Endodermal cell (in vitro differentiated cells): ENCODE results near the gene PROC. TPM values are rescaled to one million over a fixed set of nuclear protein-coding genes. Genes with fewer than 3 reads are reported as not detected.
"Not testable (repeated sequence)": the region's sequence is repeated elsewhere in the genome, so short reads cannot be mapped to it uniquely, and the experiment has no call there.

Experiments used
- DNase-seq: peaks from one replicate; pipeline ENCODE4 v3.0.0-alpha.2; 2017
- H3K27ac ChIP-seq: 2 replicates; pipeline ENCODE4 v1.5.1; 2013; ENCODE audit warnings: mild to moderate bottlenecking, low read depth, low read length, moderate library complexity
- H3K27me3 ChIP-seq: 2 replicates; pipeline ENCODE4 v1.6.1; 2013; ENCODE audit warnings: mild to moderate bottlenecking, low read length, moderate library complexity; ENCODE audit not compliant: insufficient read depth, control insufficient read depth, poor library complexity, severe bottlenecking
- H3K36me3 ChIP-seq: 2 replicates; pipeline ENCODE4 v1.7.0; 2013; ENCODE audit warnings: mild to moderate bottlenecking, low read length, moderate library complexity; ENCODE audit not compliant: control insufficient read depth, insufficient read depth
- H3K4me1 ChIP-seq: one replicate; pipeline ENCODE4 v1.7.0; 2013; ENCODE audit warnings: low read length; ENCODE audit not compliant: control insufficient read depth, insufficient read depth
- H3K4me3 ChIP-seq: 2 replicates; pipeline ENCODE4 v1.5.1; 2013; ENCODE audit warnings: mild to moderate bottlenecking, low read length, moderate library complexity
- H3K9ac ChIP-seq: 2 replicates; pipeline ENCODE4 v1.6.1; 2013; ENCODE audit warnings: mild to moderate bottlenecking, low read length, moderate library complexity; ENCODE audit not compliant: poor library complexity, severe bottlenecking; ENCODE audit errors: extremely low read depth
- H3K9me3 ChIP-seq: 2 replicates; pipeline ENCODE4 v1.6.1; 2013; ENCODE audit warnings: mild to moderate bottlenecking, low read length, moderate library complexity; ENCODE audit not compliant: control insufficient read depth
- H3K27ac Mint-ChIP-seq: 2 replicates; pipeline ENCODE4 v1.8.0; 2020; ENCODE audit warnings: mixed read lengths
- H3K27me3 Mint-ChIP-seq: 2 replicates; pipeline ENCODE4 v1.8.0; 2021; ENCODE audit warnings: mild to moderate bottlenecking, mixed read lengths; ENCODE audit not compliant: insufficient read depth
- H3K36me3 Mint-ChIP-seq: 2 replicates; pipeline ENCODE4 v1.8.0; 2020; ENCODE audit warnings: low read depth, mixed read lengths
- H3K4me1 Mint-ChIP-seq: 2 replicates; pipeline ENCODE4 v1.8.0; 2020; ENCODE audit warnings: mixed read lengths
- H3K4me3 Mint-ChIP-seq: 2 replicates; pipeline ENCODE4 v1.8.0; 2020; ENCODE audit warnings: mild to moderate bottlenecking, moderate library complexity, mixed read lengths
- H3K9me3 Mint-ChIP-seq: 2 replicates; pipeline ENCODE4 v1.8.0; 2020; ENCODE audit warnings: mild to moderate bottlenecking, mixed read lengths
- WGBS, 2 experiments: methylation state at CpG; one replicate each; pipeline versions ENCODE4 v1.1.5 to v1.1.7; 2013; ENCODE audit warnings: missing lambda C conversion rate in 2 of 2, mixed read lengths in 1 of 2; ENCODE audit not compliant: insufficient coverage in 1 of 2, insufficient read length in 1 of 2; 5-methylcytosine and 5-hydroxymethylcytosine counted together
- total RNA-seq, 2 donors: library from RNA; stranded (reverse); fragmentation: NEBNext Ultra II Directional in 1 of 2; extraction: Animal tissue kit (Norgen Biotek cat#: 25700) in 1 of 2; gene quantifications; 2 replicates in 1 of 2; 3 replicates in 1 of 2; pipeline ENCODE4 v1.2.1, GENCODE V29; 2021
- TF ChIP-seq, protein P1 (sequence below): fragments of 200-600 bp; sonication (generic); conservative IDR thresholded peaks from 2 replicates; pipeline ENCODE4 v1.5.0; 2021; ENCODE audit warnings: antibody characterized with exemption, mild to moderate bottlenecking

PROC gene
- total RNA-seq, 2 donors from 2014 or later, result 0.46 to 0.51 TPM

DNA sequence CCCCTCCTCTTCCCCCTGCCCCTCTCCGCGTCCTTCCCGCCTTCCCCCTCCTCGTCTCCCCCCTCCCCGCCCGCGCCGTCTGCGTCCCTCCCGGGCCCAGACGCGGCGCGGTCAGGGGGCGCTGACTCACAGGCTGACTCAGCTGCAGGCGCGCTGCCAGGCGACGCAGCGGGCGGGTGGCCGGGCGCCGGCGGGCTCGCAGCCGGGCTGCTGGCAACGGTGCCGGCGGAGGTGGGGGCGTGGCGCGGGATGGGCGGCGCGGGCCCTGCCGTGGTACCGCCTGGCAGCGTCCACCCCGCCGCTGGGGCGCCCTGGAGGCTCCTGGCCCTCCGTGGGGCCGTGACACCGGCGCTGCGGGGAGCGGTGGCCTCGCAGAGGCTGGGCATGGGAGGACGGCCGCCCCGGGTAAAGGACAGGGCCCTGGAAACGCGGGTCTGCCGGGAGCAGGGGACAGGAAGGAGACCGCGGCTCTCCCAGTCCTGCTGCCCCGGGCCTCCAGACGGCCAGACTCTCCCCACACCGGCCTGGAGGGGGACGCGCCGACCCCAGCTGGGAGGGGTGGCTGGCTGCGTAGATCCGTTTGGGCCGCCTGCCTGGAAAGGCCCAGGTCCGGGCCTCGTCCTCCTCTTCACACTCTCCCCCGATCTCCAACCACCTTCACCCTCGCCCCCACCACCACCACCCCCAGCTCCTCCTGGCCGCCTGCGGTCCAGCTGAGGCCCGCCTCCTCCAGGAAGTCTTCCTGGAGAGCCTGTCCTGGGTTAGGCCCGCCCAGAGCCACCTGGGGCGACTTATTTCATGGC, 10.0 kb upstream of the PROC start:
- no peaks in the 10 kb centered on the region for H3K36me3 Mint-ChIP-seq
- Histone ChIP-seq H3K9me3 (peaks cover 4% of the 10 kb centered on the region), H3K4me3 (peak overlapping the region; percentile 71), H3K27me3 (no peaks in the 10 kb centered on the region), H3K4me1 (no peaks in the 10 kb centered on the region), H3K36me3 (no peaks in the 10 kb centered on the region), H3K27ac (peak overlapping the region; percentile 80), H3K9ac (peak overlapping the region; percentile 47)
- TF ChIP-seq, protein P1, sequence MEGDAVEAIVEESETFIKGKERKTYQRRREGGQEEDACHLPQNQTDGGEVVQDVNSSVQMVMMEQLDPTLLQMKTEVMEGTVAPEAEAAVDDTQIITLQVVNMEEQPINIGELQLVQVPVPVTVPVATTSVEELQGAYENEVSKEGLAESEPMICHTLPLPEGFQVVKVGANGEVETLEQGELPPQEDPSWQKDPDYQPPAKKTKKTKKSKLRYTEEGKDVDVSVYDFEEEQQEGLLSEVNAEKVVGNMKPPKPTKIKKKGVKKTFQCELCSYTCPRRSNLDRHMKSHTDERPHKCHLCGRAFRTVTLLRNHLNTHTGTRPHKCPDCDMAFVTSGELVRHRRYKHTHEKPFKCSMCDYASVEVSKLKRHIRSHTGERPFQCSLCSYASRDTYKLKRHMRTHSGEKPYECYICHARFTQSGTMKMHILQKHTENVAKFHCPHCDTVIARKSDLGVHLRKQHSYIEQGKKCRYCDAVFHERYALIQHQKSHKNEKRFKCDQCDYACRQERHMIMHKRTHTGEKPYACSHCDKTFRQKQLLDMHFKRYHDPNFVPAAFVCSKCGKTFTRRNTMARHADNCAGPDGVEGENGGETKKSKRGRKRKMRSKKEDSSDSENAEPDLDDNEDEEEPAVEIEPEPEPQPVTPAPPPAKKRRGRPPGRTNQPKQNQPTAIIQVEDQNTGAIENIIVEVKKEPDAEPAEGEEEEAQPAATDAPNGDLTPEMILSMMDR, result no peak
- peaks cover 3% of the 10 kb centered on the region for H3K9me3 Mint-ChIP-seq
- peaks cover 4% of the 10 kb centered on the region for H3K27me3 Mint-ChIP-seq
- peak; percentile 97 for DNase-seq
- peak overlapping the region; percentile 57 for H3K4me3 Mint-ChIP-seq
- H3K27ac Mint-ChIP-seq, result peak overlapping the region; percentile 81
- 0 to 5% methylated on average over 5 to 75 of the region's 75 CpGs for WGBS, 2 experiments
- H3K4me1 Mint-ChIP-seq, result peaks cover 2% of the 10 kb centered on the region

DNA sequence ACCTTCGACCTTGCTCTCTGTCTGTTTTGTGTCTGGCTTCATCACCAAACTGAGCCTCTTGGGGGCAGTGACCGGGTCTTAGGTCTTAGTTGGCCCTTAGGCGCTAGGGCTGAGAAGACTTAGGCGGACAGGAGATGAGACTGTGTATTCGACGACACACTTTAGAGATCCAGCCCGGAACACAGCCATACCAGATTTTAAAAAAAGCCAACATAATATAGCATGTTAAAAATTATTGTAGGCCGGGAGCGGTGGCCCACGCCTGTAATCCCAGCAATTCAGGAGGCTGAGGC, 9.5 kb upstream of the PROC start:
- DNase-seq, result no peak
- H3K9me3 ChIP-seq, result peaks cover 9% of the 10 kb centered on the region
- H3K27ac ChIP-seq, result peak overlapping the region; percentile 80
- Mint-ChIP-seq H3K36me3 (no peaks in the 10 kb centered on the region), H3K27ac (peak overlapping the region; percentile 81), H3K9me3 (peaks cover 7% of the 10 kb centered on the region), H3K4me3 (peak overlapping the region; percentile 57), H3K27me3 (peaks cover 6% of the 10 kb centered on the region), H3K4me1 (peaks cover 2% of the 10 kb centered on the region)
- peak overlapping the region; percentile 47 for H3K9ac ChIP-seq
- no peaks in the 10 kb centered on the region for H3K36me3 ChIP-seq
- H3K27me3 ChIP-seq, result no peaks in the 10 kb centered on the region
- H3K4me1 ChIP-seq, result no peaks in the 10 kb centered on the region
- H3K4me3 ChIP-seq, result peak overlapping the region; percentile 71
- 73 to 77% methylated on average over 6 to 10 of the region's 10 CpGs for WGBS, 2 experiments
- TF ChIP-seq, protein P1, result peak; percentile 48

DNA sequence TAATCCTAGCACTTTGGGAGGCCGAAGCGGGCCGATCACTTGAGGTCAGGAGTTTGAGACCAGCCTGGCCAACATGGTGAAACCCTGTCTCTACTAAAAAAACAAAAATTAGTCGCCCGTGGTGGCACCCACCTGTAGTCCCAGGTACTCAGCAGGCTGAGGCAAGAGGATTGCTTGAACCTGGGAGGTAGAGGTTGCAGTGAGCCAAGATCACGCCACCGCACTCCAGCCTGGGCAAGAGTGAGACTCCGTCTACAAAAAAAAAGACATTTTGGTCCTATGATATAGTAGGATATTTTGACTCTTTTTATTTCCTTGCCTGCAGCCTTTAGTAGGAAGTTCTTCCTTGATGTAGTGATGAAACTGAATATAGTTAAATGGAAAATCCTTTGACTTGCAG, 8.5 kb upstream of the PROC start:
- H3K36me3 Mint-ChIP-seq, DNase-seq, H3K27ac Mint-ChIP-seq, H3K27ac ChIP-seq, H3K4me1 ChIP-seq, H3K4me3 ChIP-seq, H3K27me3 ChIP-seq, H3K9me3 ChIP-seq, H3K4me1 Mint-ChIP-seq, H3K9ac ChIP-seq, H3K36me3 ChIP-seq, H3K9me3 Mint-ChIP-seq, H3K4me3 Mint-ChIP-seq: not testable (repeated sequence)
- H3K27me3 Mint-ChIP-seq, result peaks cover 15% of the 10 kb centered on the region
- WGBS, 2 experiments, result 95 to 96% methylated on average over 8 of the region's 8 CpGs
